NK-92 (cell line): Measurements from ENCODE around the gene RAB2B.
A peak's percentile ranks its signal among the peaks of the same experiment; 100 is the strongest.
"Not testable (repeated sequence)": the region's sequence is repeated elsewhere in the genome, so short reads cannot be mapped to it uniquely, and the experiment has no call there.

Experiments used
- DNase-seq: peaks from one replicate; lab custom pipeline; 2025; ENCODE audit not compliant: unreplicated experiment; lab: John Stamatoyannopoulos, UW

The RAB2B gene

GRCh38 chr14:21494902-21495762 is 18.4 kb upstream of the RAB2B start:
- no peak for DNase-seq

GRCh38 chr14:21486640-21487087 is 9.9 kb upstream of the RAB2B start:
- DNase-seq: no peak

GRCh38 chr14:21476523-21476924 is 235 bp downstream of the RAB2B start:
- no peak for DNase-seq

GRCh38 chr14:21475767-21476522 is 814 bp downstream of the RAB2B start:
- DNase-seq: no peak

GRCh38 chr14:21467616-21468015 is 9.1 kb downstream of the RAB2B start:
- no peak for DNase-seq

- peak; percentile 97 for DNase-seq
These were observed 20.7 kb downstream of the RAB2B start, which contains the start of gene CHD8 for GRCh38 chr14:21455912-21456667. TSS of gene CHD8 (minus strand) at chr14:21456123. CDS start at chr14:21431643, 24,480 bp downstream.

- DNase-seq: no peak
These were observed 21.2 kb downstream of the RAB2B start for GRCh38 chr14:21455592-21455911.

- DNase-seq: no peak
These were observed 21.8 kb downstream of the RAB2B start for GRCh38 chr14:21454843-21455544.

- no peak for DNase-seq
These were observed 26.9 kb downstream of the RAB2B start for GRCh38 chr14:21449899-21450216.

GRCh38 chr14:21442657-21443056 is 34.1 kb downstream of the RAB2B start:
- DNase-seq: not testable (repeated sequence)

- no peak for DNase-seq
These were observed 35.9 kb downstream of the RAB2B start for GRCh38 chr14:21440859-21441258.

- peak; percentile 88 for DNase-seq
These were observed 39.5 kb downstream of the RAB2B start for GRCh38 chr14:21437063-21437901.

GRCh38 chr14:21436567-21437062 is 40.1 kb downstream of the RAB2B start:
- DNase-seq: no peak

- DNase-seq: no peak
These were observed 45.6 kb downstream of the RAB2B start for GRCh38 chr14:21431126-21431525.

GRCh38 chr14:21428930-21429329 is 47.8 kb downstream of the RAB2B start:
- no peak for DNase-seq

GRCh38 chr14:21426692-21427091 is 50.1 kb downstream of the RAB2B start:
- DNase-seq: no peak

GRCh38 chr14:21419528-21419927 is 57.2 kb downstream of the RAB2B start:
- no peak for DNase-seq

- no peak for DNase-seq
These were observed 61.4 kb downstream of the RAB2B start for GRCh38 chr14:21415329-21415728.

GRCh38 chr14:21414137-21414631 is 62.6 kb downstream of the RAB2B start:
- DNase-seq: no peak
